Heart left ventricle (tissue), 13 donors: ENCODE results near the gene CDH12.

Source experiments
- POLR2A ChIP-seq, 2 donors: fragments of 450-650 bp; IDR thresholded peaks; one replicate each; pipeline ENCODE4 v1.6.1; 2017; ENCODE audit warnings: antibody characterized with exemption in 2 of 2, mild to moderate bottlenecking in 2 of 2, moderate library complexity in 2 of 2
- TF ChIP-seq, protein P1 (sequence below), 12 donors: fragments of 200-600 bp; sonication (generic) in 4 of 12; IDR thresholded peaks; one replicate each; pipeline versions ENCODE4 v1.5.0 to v1.8.0; 2018 to 2022; ENCODE audit warnings: antibody characterized with exemption in 12 of 12, mild to moderate bottlenecking in 5 of 12
- donor health status: ischemic (EF 13 %, LVEDD 7.1; RV severe dilation, severe dysfunction).
- donor health status: DM: no; HTN: yes; CAD: no.
- donor health status: DM: no; HTN: no; CAD: no.
- donor health status: ischemic (EF 25% LVEDD 6.9; RV normal size, moderate dysfunction).
- donor health status: ischemic (EF 25% LVEDD 5.7; RV mildly dilated, moderate dysfunction).
- donor health status: ischemic (EF 35%, LVEDD 5.7; RV mildly dilated, moderate dysfunction).
- donor health status: nonischemic (EF 11% LVEDD 7.7; RV severe dilation, severe dysfunction).
- donor health status: DM: yes; HTN: yes; CAD: no.
- donor health status: PGD.
- donor health status: ischemic (EF 29% LVEDD 5.4; RV normal size, mild dysfunction).
- donor health status: nonischemic (EF 23%, LVEDD 6.1; RV moderate dilation, normal function).

DNA sequence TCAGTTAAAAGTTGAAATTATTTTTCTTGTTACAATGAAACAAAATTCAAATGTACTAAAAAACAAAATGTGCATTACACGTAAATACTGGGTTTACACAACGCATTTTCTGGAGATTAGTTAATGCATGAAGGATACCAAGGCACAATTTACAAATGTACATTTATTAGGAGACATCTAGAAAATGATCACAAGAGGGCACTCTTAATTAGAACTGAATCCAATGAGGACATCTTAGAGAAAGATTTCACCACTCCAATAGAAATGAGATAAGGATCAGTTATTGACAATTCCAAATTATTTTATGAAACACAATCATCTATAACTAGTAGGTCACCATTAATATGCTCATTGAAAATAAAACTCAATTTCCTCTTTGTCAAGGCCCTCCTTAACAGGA lies 36.6 kb upstream of the CDH12 start:
- TF ChIP-seq, protein P1, sequence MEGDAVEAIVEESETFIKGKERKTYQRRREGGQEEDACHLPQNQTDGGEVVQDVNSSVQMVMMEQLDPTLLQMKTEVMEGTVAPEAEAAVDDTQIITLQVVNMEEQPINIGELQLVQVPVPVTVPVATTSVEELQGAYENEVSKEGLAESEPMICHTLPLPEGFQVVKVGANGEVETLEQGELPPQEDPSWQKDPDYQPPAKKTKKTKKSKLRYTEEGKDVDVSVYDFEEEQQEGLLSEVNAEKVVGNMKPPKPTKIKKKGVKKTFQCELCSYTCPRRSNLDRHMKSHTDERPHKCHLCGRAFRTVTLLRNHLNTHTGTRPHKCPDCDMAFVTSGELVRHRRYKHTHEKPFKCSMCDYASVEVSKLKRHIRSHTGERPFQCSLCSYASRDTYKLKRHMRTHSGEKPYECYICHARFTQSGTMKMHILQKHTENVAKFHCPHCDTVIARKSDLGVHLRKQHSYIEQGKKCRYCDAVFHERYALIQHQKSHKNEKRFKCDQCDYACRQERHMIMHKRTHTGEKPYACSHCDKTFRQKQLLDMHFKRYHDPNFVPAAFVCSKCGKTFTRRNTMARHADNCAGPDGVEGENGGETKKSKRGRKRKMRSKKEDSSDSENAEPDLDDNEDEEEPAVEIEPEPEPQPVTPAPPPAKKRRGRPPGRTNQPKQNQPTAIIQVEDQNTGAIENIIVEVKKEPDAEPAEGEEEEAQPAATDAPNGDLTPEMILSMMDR (IDR thresholded peaks at IDR 0.05): peak in 7 of 12 donors; percentile 11 to 38 (median 29)
- no peak for TF ChIP-seq POLR2A (IDR thresholded peaks at IDR 0.05)
